HEK293 (cell line): Measurements from ENCODE around the gene MNX1.

ENCODE experiments used
- CTCF ChIP-seq: fragments of 450-650 bp; formaldehyde crosslinking; IDR thresholded peaks from 2 replicates; pipeline ENCODE4 v1.5.1; 2016; ENCODE audit warnings: missing biosample characterization, missing genetic modification characterization
- PBX3 ChIP-seq: sonication (generic); formaldehyde crosslinking; IDR thresholded peaks from 2 replicates; pipeline ENCODE4 v1.8.1; 2022; ENCODE audit warnings: mild to moderate bottlenecking, moderate library complexity, missing genetic modification reagents
- PRDM1 ChIP-seq: fragments of 450-650 bp; formaldehyde crosslinking; IDR thresholded peaks from 2 replicates; pipeline ENCODE4; 2016; ENCODE audit warnings: missing biosample characterization, missing genetic modification characterization
- YY1 ChIP-seq: fragments of 450-650 bp; formaldehyde crosslinking; IDR thresholded peaks from 2 replicates; pipeline ENCODE4 v1.5.1; 2018; ENCODE audit warnings: missing biosample characterization, missing genetic modification characterization
- YY2 ChIP-seq: fragments of 450-650 bp; formaldehyde crosslinking; IDR thresholded peaks from 2 replicates; pipeline ENCODE4 v1.5.1; 2016; ENCODE audit warnings: missing biosample characterization, missing genetic modification characterization
- ZBTB21 ChIP-seq: fragments of 450-650 bp; formaldehyde crosslinking; IDR thresholded peaks from 2 replicates; pipeline ENCODE4 v1.5.1; 2017; ENCODE audit warnings: missing biosample characterization, missing genetic modification characterization
- ZNF274 ChIP-seq, 2 experiments: fragments of 200-500 bp in 1 of 2; fragments of 450-650 bp in 1 of 2; sonication (Bioruptor generic) in 1 of 2; formaldehyde crosslinking in 1 of 2; IDR thresholded peaks; 2 replicates each; pipeline versions ENCODE4 v1.5.1 to v1.6.1; 2014 to 2016; ENCODE audit warnings: borderline replicate concordance in 1 of 2, inconsistent platforms in 1 of 2, low read length in 1 of 2, missing biosample characterization in 1 of 2, missing genetic modification characterization in 1 of 2
- ZNF394 ChIP-seq: fragments of 450-650 bp; formaldehyde crosslinking; IDR thresholded peaks from 2 replicates; pipeline ENCODE4 v1.5.1; 2016; ENCODE audit warnings: missing biosample characterization, missing genetic modification characterization, mild to moderate bottlenecking, moderate library complexity, borderline replicate concordance
- ZNF510 ChIP-seq: fragments of 450-650 bp; formaldehyde crosslinking; IDR thresholded peaks from 2 replicates; pipeline ENCODE4 v1.5.1; 2018; ENCODE audit warnings: mild to moderate bottlenecking, missing genetic modification characterization, missing biosample characterization; ENCODE audit not compliant: insufficient replicate concordance

DNA sequence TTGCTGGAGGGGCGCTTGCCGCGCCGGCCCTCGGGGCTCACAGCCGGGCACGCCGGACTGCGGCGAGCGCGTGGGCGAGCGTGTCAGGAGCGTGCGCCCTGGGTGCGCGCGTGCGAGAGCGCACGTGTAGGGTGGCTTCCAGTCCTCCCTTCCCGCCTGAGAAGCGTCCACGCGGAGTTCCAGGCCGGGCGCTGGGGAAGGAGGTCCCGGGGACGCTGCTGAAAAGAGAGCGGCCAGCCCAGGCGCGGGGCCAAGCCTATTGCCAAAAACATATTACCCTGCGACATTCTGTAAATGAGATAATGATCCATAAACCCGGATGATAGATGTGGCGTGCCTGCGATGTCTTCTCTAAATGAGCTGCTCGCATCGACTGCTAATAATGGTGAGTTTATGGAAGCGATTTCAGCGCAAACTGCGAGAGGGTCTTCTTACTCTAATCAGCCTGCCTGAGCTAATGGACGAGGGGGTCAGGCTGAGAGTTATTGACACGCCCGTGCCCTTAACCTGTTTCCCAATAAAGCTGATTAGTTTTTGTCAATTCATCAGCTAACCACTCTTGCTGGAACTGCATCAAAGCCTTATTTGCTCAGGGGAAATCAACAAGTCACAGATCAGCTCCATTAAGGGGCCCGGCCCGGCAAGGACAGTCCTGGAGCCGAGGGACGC, 8.0 kb upstream of the MNX1 start:
- no peak for TF ChIP-seq ZNF394 (tag by site-specific recombination)
- no peak for TF ChIP-seq ZBTB21 (tag by site-specific recombination)
- no peak for TF ChIP-seq ZNF510 (tag by site-specific recombination)
- TF ChIP-seq YY2, result no peak
- no peak for TF ChIP-seq ZNF274 (IDR thresholded peaks at IDR 0.05; ENCODE audit: low read length)
- no peak for TF ChIP-seq ZNF274 (tag by site-specific recombination; IDR thresholded peaks at IDR 0.05; ENCODE audit: borderline replicate concordance)
- no peak for TF ChIP-seq CTCF (tag by site-specific recombination)
- no peak for TF ChIP-seq PBX3 (CRISPR knock-in tag)
- TF ChIP-seq PRDM1 (tag by site-specific recombination), result no peak
- TF ChIP-seq YY1 (tag by site-specific recombination), result no peak
